HTERT RPE-1 (cell line): ENCODE results near the gene ATRAID.

Experiments used
- in situ Hi-C: fragments of 300-500 bp; cut with MboI; formaldehyde crosslinking; loops from 4 replicates; pipeline ENCODE4 v1.14.3; 2020; ENCODE audit warnings: low sequenced_read_pairs

Gene ATRAID

GRCh38 chr2:27249891-27250651 is 38.2 kb downstream of the ATRAID start:
- in situ Hi-C loops: no loop called here

DNA sequence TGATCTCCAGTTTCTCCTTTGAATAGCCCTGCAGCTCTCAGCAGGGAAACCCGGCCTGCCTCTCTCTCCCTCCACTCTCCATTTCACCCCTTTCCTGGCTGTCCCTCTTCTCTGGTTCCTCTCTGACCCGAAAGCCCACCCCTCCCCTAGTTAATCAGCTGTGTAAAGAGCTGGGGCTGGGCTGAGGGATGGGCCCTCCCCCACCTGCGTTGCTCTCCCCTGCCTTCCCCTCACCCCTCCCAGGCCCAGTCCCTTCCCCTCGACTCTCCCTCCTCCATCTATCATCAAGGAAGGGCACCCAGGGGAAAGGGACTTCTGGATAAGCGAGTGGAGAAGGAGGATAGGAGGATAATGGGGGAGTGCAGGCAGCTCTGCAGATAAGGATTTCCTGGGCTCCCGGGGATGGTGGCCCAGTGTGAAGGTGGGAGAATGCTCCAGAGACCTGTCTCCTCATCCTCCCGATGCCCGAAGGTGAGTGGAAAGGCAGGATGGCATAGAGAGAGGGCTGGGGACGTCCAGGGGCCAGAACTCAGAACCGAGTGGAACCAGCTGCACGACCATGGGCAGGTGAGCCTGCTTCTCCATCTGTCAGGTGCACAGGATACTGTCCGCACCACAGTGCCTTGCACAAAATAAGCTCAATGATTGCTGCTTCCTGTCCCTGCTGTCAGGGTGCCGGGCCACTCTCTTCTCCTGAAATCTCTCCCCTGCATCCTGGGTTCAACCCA is 39.0 kb downstream of the ATRAID start:
- in situ Hi-C loops: no loop called here

- in situ Hi-C loops: no loop called here
These were observed 39.9 kb downstream of the ATRAID start for GRCh38 chr2:27251766-27252165.

DNA sequence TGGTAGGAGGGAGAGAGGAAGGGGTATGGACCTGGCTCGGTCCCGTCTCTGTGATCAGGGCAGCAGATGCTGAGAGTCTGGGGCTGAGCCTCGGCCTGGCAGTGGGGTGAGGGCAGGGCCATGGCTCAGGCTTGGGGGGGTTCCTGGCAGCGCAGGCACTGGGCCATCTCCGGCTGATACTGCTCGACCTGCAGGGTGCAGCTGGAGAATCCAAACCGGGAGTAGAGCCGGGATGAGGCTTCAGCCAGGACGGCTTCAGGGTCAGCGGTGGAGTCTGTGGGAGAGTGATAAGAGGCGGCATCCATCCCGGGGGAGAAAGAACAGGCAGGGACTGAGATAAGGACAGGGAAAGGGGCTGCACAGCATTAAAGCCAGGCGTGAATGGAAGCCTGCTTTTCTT is 43.3 kb downstream of the ATRAID start:
- in situ Hi-C loops: no loop called here

DNA sequence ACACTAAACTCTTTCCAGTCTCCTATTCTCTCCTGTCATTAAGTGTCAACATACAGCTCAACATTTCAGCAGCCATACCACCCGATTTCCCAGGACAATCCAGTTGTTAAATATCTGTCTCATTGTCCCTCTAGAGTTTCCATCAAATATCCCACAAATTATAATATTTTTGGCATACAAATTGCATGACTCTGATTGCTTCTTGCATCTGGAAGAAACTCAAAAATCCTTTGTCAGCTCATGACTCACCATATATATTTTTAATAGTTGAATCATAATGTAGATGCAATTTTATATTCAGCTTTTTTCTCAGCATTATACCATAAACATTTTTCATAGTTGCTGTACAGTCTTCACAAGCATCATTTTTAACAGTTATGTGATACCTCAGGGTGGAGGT is 43.8 kb downstream of the ATRAID start:
- in situ Hi-C loops: no loop called here

DNA sequence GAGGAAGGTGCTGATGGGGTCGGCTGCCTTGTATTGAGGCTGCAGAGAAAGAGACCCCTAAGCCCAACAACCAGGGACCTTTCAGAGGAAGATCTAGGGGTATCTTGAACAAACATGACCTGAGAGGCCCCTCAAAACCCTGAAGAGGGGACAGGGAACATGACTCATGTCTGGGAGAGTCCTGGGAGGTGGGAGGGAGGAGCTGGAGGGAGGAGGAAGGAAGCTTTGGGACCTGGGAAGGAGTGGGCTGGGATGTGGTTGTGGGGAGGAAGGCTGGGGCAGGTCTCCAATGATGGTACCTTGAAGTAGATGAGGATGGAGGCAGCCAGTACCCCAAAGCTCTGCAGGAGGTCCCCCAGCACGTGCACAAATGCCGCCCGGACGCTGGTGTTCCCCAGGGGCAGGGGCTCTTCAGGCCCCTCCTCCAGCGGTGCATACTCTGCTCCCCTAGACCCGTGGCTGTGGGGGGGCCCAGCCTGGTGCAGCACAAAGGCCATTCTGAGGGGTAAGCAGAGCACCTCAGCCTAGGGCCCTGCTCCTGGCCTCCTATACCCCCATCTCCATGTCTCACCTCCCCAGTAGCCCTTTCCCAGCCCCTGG is 45.1 kb downstream of the ATRAID start:
- in situ Hi-C loops: no loop called here

GRCh38 chr2:27258051-27258450 is 46.2 kb downstream of the ATRAID start:
- in situ Hi-C loops: no loop called here

DNA sequence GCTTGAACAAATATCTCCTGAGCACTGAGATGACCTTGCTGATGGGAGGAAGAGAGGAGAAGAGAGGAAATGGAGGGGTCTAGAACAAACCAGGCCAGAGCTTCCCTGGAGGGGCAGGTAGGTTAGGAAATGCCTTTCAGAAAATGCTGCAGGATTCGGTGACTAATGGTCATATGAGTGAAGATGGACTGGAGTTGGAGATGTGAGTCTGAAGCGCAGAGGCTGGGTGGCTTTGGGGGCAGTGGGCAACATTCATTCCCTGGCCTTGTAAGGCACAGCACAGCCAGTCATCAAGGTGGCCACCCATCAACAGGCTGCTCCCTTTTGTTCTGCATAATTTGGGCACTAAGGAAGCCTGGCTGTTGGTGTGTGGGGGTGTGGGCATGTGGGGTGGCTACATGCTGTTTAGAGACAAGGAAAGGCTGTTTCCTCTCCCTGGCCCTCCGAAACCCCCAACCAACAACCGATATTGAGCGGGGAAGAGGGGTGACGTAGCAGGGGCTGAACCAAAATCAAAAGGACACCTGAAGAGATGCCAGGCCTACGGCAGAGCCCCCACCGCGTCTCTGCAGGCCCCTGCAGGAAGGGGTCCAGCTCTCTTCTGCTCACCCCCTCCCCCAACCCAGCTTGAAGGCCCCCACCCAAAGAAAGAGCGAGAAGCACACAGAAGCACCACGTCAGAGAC is 49.5 kb downstream of the ATRAID start:
- in situ Hi-C loops: no loop called here

DNA sequence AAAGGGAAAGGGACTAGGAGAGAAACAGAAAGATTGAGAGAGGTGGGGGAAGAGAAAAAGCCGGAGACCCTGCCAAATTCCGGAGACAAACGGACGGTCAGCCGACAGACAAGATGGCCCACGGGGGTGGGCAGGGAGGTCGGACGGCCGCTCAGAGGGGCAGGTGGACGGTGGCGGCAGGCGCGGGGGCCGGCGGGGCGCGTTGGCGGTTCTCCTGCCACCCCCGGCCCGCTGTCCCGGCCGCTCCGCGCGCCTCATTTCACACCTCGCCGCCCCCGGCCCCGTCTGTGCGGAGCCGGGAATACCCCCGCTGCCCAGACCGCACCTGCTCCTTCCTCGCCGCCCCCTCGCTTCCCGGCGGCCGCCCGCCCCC is 50.1 kb downstream of the ATRAID start:
- in situ Hi-C loops: no loop called here

DNA sequence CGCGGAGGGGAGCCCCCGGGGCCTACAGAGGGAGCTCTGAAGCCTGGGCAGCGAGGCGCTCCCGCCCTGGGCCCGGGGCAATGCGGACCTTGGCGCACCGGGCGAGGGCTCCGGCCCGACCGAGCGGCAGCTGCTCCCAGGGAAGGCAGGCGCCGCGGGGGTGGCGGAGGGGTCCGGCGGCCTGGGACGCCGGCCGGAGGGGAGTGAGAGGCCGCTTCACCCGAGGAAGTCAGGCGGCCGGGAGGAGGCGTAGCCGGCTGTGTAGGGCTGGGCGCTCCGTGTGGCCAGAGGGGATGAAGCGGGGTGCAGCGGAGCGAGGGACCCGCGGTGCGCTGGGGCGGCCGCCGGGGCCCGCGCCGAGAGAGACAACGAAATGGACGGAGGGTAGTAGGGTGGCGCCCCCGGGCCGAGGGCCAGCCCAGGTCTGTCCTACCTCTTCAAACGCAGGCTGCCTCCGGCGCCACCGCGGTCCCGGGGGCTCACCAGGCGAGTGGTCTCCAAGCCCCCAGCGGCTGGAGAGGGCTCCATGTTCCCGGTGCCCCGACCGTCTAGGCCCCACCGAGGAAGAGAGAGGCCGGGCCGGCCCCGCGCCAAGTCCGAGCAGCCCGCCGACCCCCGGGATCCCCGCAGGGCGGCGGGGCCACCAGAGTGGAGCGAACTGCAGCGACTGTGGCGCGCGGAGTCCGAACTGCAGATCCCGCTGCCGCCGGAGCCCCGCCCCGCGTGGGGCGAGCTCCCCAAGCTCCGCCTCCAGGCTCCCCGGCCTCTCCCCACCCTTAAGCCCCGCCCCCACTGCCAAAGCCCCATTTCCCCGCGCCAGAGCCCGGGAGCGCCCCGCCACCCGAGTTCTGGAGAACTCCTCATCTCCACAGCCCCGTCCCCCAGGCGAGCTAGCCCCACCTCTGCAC is 50.8 kb downstream of the ATRAID start, which contains the start of gene SLC30A3:
Gene SLC30A3 (minus strand): TSS at position 669 of the 908 bp plus-strand sequence. CDS start 141 bp downstream, at position 528.
- in situ Hi-C loops: no loop called here

DNA sequence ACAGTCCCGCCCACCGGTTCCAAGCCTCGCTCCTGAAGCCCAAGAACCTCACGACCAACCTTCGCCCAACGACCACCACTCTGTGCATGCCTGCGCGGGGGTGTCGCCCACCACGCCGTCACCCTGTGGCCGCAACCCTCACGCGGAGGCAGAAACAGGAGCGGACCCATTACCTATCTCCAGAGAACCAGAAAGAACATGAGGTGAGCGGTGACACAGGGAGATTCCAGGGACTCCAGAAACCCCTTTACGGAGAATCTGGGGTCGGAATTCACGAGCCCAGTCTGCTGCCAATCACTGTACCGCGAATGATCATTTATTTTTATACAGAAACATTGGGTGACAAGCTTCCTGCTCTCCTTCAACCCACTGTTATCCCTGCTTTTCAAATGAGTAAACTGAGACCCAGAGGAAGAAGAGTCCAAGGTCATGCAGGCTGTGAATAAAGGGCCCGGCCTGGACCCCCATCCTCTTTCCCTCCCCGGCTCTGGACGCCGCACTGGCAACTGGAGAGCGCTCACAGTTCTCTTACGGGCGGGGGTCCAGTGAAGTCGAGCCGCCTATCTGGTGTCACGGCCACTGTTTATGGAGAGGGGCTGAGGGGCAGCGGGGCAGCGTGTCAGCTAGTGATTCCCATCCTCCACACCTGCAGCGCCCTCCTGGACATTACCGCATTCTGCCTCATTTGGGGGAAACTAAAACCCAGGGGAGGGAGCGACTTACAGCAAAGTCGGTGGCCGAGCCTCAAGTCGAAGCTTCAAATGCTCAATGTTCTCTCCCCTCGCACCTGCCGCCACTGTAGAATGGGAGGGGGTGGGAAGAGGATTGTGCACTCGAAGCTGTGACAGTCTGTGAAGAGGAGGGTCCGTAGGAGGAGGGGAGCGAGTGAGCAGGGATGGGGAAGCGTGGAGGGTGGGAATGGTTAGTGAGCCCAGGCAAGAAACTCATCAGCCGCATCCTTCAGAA is 51.7 kb downstream of the ATRAID start:
- in situ Hi-C loops: no loop called here

- in situ Hi-C loops: no loop called here
These were observed 52.5 kb downstream of the ATRAID start for GRCh38 chr2:27264253-27264752.

DNA sequence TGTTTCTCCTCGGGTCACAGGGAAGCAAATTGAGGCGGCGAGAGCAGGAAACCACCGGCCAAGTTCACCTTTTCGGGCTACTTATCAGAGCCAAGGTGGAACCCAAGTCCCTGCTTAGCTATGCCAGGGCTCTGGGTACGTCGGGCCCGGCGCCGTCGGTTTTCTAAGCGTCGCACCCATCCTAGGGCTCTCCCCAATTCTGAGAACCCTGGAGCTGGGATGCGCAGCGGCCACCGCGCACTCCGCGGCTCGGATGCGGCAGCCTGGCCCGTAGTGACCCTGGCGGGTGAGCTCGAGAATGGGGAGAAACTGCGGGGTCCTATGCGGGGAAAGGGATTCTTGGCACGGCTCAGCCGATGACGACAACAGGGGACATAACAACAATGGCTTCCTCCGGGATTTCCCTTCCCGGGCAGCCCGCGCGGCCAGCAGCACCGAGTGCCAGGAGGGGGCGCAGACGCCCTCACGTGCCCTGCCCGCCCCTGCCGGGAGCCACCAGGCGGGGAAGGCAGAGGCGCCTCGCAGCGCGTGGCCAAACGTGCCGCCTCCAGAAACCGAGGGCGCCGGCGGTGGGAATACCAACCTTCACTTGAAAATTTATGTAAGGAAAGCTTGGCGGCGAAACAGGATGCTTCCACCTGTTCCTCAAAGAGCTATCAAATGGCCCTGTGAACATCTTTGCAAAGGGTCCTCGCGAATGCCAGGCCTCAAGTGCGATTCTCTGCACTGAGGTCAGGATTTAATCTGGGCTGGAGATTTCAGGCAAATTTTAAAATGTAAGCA is 53.1 kb downstream of the ATRAID start:
- in situ Hi-C loops: no loop called here

DNA sequence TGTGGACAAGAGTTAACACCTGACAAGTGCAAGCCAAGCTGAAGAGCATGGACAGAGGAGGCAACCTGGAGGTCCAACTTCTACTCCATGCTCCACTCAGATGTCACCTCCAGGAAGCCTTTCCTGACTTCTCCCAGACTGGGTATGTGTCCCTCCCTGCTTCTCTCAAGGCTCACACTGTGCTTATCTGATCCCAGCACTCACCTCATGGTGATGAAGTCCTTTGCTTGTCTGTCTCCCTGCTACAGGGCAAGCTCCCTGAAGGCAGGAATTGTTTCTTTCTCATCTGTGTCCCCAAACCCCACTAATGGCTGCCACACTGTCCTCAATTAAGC is 53.7 kb downstream of the ATRAID start:
- in situ Hi-C loops: no loop called here
